Ishikawa (cell line): ENCODE data around the gene TTC9.
A peak's percentile ranks its signal among the peaks of the same experiment; 100 is the strongest.

Experiments used
- CEBPB ChIP-seq: IDR thresholded peaks from 2 replicates; pipeline ENCODE4 v1.6.1; 2012
- CREB1 ChIP-seq: IDR thresholded peaks from 2 replicates; pipeline ENCODE4 v1.6.1; 2012; ENCODE audit warnings: low read depth
- EGR1 ChIP-seq: IDR thresholded peaks from 2 replicates; pipeline ENCODE4 v1.6.1; 2012
- EP300 ChIP-seq: IDR thresholded peaks from 2 replicates; pipeline ENCODE4 v1.6.1; 2012; ENCODE audit warnings: borderline replicate concordance
- FOXM1 ChIP-seq: IDR thresholded peaks from 2 replicates; pipeline ENCODE4 v1.6.1; 2012; ENCODE audit warnings: low read depth, borderline replicate concordance
- MAX ChIP-seq: IDR thresholded peaks from 2 replicates; pipeline ENCODE4 v1.6.1; 2012
- NFIC ChIP-seq: IDR thresholded peaks from 2 replicates; pipeline ENCODE4 v1.6.1; 2012
- RAD21 ChIP-seq: IDR thresholded peaks from 2 replicates; pipeline ENCODE4 v1.6.1; 2012; ENCODE audit warnings: low read depth
- REST ChIP-seq: IDR thresholded peaks from 2 replicates; pipeline ENCODE4 v1.6.1; 2012; ENCODE audit warnings: low read depth, mild to moderate bottlenecking
- TAF1 ChIP-seq: IDR thresholded peaks from 2 replicates; pipeline ENCODE4 v1.6.1; 2012; ENCODE audit warnings: low read depth, mild to moderate bottlenecking
- TCF12 ChIP-seq: IDR thresholded peaks from 2 replicates; pipeline ENCODE4 v1.6.1; 2012; ENCODE audit warnings: low read depth
- TEAD4 ChIP-seq: IDR thresholded peaks from 2 replicates; pipeline ENCODE4 v1.6.1; 2012
- YY1 ChIP-seq: IDR thresholded peaks from 2 replicates; pipeline ENCODE4 v1.6.1; 2012; ENCODE audit warnings: low read depth
- ZBTB7A ChIP-seq: IDR thresholded peaks from 2 replicates; pipeline ENCODE4 v1.6.1; 2012; ENCODE audit warnings: low read depth
- TF ChIP-seq, protein P1 (sequence below): IDR thresholded peaks from 2 replicates; pipeline ENCODE4 v1.6.1; 2012

Gene TTC9

GRCh38 chr14:70706177-70706576, 64.5 kb downstream of the TTC9 start:
- TF ChIP-seq NFIC (no peak), EGR1 (no peak), RAD21 (no peak), REST (no peak), FOXM1 (no peak), TEAD4 (no peak), TAF1 (no peak), ZBTB7A (no peak), CEBPB (no peak), MAX (no peak), EP300 (no peak), TCF12 (no peak), YY1 (no peak), CREB1 (no peak)
- TF ChIP-seq, protein P1, sequence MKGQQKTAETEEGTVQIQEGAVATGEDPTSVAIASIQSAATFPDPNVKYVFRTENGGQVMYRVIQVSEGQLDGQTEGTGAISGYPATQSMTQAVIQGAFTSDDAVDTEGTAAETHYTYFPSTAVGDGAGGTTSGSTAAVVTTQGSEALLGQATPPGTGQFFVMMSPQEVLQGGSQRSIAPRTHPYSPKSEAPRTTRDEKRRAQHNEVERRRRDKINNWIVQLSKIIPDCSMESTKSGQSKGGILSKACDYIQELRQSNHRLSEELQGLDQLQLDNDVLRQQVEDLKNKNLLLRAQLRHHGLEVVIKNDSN, result no peak

DNA sequence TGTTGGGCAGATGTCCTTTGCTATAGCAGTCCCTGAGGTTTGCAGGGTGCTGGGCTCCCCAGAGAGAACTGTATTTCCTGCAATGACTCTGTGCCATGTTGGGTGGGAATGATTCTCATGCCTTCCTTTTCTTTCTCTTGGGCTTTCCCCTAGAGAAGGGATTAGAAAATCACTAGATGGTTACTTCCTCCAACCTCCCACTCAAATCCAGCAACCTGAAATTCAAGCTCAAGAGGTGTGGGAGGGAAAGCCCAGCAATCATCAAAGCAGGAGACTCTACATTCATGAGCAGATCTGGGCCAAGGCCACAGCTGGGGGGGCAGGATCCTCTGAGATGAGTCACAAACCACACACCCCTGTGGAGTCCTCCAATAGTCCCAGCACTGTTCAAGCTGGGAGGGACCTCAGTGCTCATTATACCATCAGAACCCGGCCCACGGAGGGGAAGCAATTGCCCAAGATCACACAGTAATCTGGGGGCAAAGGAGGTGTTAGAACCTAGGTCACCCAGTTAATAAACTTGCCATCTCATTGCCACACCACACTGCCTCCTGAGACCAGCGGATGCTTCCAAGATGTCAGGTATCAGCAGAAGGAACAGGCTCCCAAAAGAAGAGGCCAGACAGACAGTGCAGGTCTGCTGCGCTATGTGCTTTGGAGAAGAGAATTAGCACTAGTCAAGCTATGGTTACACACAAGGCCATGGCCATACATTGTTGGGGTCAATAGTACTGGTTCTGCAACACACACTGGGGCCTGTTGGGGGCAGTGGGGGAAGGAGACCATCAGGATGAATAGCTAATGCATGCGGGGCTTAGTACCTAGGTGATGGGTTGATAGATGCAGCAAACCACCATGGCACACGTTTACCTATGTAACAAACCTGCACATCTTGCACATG, 65.7 kb downstream of the TTC9 start:
- TF ChIP-seq NFIC (peak; percentile 23; the same call in 1 of the 2 replicates), ZBTB7A (no peak), RAD21 (no peak), CREB1 (no peak), MAX (no peak), FOXM1 (no peak), REST (no peak), TAF1 (no peak), CEBPB (no peak), YY1 (no peak), EP300 (peak; percentile 16; the same call in 1 of the 2 replicates), TCF12 (no peak), EGR1 (peak; percentile 63; the same call in 1 of the 2 replicates), TEAD4 (0 out of 2 replicates have a peak, but pooled peaks have one; percentile 20)
- TF ChIP-seq, protein P1, result no peak

- TF ChIP-seq CREB1 (no peak), YY1 (no peak), REST (no peak), CEBPB (no peak), ZBTB7A (no peak), MAX (no peak), TCF12 (no peak), TEAD4 (no peak)
- TF ChIP-seq, protein P1, result no peak
These were observed 67.2 kb downstream of the TTC9 start for GRCh38 chr14:70708717-70709570.
